Cortex of kidney (tissue), 1 donor: ENCODE measurements around the gene NEDD9.

ENCODE experiments used
- DNase-seq: peaks from one replicate; lab custom pipeline; 2025; lab: John Stamatoyannopoulos, UW

Gene NEDD9

GRCh38 chr6:11201772-11202512 lies 30.5 kb downstream of the NEDD9 start:
- no peak for DNase-seq

DNA sequence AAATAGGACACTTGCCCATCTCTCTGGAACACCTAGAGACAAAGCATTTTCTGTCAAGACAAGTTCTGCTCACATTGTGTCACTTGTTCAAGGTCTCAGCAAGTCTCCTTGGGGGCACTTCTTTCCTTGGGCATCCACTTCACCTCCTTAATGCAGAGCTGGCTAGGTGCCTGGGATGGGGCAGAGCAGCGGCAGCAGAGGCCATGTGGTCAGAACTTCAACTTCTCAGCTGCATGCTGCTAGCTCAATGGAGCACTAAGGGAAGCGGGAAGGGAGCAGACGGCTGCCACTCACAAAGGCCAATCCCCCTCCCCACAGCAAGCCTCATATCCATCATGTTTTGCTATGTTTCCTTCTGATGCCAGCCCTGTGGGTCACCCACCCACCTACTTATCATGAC lies 31.5 kb downstream of the NEDD9 start:
- DNase-seq = no peak

GRCh38 chr6:11200356-11200755 lies 32.1 kb downstream of the NEDD9 start:
- no peak for DNase-seq

DNA sequence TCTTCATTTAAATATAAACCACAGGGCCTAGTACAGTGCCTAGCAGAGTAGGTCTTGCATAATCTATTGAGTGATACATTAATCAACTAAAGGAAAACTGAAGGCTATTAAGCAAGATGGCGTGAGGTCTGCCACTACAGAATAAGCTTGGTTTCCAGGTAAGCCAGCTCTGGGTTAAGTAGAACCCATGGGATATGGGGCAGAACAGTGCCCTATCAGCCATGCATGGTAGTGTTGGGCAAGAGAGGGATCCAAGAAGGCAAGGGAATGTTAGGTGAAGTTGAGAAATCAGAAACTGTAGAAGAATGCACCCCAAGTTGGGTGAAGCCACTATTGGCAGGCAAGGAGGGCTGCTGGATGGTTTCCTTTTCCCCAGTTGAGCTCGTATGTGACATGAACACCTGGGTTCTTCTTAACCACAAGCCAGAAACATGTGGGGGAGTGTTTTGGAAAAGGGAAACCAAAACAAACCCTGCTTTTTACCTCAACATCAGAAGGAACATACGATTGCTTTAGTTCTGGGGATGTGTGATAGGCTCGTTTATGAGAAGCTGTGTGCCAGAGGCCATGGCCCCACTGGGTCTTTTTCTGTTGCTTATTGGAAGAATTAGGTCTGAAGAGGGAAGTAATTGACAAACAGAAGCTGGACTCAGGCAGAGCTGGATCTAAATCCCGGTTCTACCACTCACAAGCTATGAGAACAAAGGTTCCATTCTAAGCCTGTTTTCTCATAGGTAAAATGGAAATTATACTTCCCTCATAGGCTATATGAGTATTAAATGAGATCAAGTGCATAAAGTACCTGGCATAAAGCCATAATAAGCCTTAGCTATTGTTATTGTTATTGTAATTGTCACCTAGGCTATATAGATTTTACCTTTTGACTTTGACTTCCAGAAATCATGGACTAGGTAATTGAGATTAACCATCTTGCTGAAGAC lies 33.5 kb downstream of the NEDD9 start:
- DNase-seq = no peak

GRCh38 chr6:11197850-11198249 lies 34.6 kb downstream of the NEDD9 start:
- no peak for DNase-seq

DNA sequence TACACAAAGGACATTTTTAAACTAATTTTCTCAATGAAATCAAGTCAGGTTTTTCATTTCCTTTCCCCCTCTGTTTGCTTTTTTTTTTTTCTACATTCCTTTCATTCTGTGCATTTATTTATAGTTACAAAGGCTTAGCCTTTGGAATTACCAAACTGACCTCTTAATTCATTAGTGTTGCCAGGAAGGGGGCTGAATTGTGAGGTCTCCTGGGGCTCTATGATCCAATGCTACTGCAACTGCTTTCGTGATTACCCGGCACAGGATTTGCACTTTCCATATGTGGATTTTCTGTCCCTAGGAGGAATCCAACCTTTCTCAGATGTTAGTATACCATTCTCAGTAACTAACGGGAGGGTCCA lies 35.3 kb downstream of the NEDD9 start:
- no peak for DNase-seq

GRCh38 chr6:11196511-11197174 lies 35.8 kb downstream of the NEDD9 start:
- DNase-seq = no peak

GRCh38 chr6:11194356-11195218 lies 37.9 kb downstream of the NEDD9 start:
- DNase-seq = no peak

- no peak for DNase-seq
Observed at GRCh38 chr6:11193434-11193833, 39.0 kb downstream of the NEDD9 start.

DNA sequence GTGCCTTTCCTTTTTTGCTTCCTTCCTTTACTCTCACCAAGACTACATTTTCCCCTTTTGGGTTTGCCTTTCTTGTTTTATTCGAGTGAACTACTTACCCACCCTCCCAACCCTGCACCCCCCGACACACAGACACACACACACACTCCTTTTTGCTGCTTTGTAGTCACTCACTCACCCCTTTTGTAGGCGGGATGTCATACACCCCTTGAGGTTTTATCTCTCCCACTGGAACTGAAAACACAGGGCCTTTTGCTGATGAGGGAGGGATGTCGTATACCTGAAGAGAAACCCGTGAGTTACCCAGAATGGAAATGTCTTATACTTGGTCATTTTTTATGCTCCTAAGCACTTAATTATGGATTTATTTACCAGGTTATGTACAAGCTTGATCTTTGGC lies 40.3 kb downstream of the NEDD9 start:
- DNase-seq = no peak

GRCh38 chr6:11190625-11191245 lies 41.7 kb downstream of the NEDD9 start:
- no peak for DNase-seq

DNA sequence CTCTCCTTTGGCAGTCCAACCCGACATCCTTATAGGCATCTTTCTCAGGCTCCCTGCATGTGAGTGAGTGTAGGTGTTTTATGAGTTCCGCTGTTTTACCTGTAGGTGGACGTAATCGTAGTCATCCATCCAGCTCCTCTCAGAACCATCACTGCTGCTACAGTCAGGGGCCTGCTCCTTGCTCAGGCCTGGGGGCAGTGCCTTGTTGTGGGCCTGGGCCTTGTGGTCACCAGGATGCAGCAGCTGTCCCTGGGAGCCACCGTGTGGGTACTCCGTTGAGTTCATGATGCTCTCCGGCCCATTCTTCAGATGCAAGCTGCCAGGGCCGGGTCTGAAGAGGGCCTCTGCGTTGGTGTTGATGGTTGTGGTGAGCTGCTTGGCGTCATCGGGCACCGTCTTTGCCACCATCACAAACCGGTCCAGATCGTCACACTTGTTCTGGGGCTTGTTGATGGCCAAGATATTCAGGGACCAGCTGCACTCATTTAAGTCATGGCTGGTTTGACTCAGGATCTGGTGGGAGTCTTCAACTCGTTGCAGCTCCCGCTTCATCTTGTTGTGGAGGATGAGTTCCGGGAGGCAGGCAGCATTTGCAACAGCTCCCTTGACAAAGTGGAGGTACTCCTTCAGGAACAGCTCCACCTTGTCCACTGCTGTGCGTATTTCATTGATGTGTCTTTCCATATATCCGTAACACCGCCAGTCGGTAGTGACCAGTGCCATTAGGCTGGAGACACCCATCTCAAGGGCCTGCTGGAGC lies 42.4 kb downstream of the NEDD9 start:
- no peak for DNase-seq

DNA sequence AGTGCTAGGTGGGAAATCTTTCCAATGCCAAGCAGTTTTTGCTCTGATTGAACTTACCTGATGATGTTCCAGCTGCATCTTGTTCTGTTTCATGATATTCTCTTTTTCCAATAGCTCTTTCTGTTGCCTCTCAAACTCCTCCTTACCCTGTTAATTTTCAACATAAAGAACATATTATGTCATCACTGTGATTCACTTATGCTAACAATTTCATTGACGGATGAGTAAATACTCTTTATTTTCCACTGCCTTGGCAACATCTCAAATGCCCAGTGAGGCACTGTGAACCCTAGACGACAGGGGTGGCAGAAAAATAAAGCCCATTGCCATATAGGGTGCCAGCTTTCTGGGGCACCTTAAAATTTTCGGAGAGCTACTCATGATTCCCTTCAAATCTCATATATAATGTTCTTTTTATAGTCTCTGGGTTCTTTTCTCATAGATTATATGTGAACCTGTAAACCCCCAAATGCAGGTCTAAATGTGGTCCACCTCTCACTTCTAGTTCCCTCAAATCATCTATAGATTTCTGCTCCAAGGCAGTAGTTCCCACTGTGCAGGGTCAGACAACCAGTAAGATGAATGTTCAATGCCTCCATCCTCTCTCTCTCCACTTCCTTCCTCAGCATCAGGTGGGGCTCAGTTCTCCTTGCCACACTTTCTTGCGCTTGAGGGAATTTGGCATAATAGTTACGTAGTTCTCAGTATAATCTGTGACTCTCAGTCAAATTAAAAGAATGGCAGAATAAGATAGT lies 44.1 kb downstream of the NEDD9 start:
- DNase-seq = no peak

DNA sequence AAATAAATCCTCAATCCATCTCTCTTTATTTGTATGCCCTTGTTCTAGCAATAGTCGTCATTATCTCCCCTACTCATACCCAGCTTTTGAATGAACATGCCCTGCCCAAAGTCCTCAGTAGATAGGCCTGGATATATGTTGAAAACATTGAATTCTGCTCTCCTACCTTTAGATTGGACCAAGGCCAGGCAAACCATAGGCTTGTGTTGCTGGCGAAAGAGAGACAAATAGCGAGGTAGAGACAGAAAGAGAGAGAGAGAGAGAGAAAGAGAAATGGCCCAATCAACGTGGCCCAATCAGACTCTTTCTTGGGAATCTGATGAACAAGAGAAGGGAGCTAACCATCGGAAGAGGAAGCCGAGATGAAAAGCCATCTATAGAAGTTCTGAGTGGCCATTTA lies 45.2 kb downstream of the NEDD9 start:
- no peak for DNase-seq

GRCh38 chr6:11185204-11185842 lies 47.1 kb downstream of the NEDD9 start:
- DNase-seq = no peak

DNA sequence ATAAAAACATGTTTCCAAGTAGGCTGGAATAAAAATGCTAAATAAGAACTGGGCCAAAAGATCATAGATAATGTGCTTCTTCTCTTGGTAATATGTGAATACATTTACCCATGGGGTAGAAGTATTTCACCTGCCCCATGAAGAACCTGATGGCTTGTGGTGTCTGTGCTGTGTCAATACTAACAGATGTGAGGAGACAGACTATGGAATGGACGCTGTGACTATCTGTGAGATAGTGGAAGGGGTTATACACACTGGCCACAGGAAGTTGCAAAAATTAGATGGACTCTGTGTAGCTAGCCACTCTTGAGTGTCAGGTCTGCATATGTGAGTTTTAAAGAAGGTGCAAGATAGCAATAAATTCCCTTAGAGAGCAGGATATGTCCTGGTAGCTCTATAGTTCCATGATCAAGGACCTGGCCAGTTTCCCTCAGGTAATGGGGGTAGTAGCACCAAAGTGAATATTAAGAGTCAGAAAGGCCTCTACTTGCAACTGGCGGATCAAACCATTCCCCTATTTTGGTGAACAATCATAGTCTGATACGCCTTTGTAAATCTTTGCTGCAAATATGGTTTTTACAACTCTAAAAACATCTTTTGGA lies 48.6 kb downstream of the NEDD9 start:
- DNase-seq = no peak

DNA sequence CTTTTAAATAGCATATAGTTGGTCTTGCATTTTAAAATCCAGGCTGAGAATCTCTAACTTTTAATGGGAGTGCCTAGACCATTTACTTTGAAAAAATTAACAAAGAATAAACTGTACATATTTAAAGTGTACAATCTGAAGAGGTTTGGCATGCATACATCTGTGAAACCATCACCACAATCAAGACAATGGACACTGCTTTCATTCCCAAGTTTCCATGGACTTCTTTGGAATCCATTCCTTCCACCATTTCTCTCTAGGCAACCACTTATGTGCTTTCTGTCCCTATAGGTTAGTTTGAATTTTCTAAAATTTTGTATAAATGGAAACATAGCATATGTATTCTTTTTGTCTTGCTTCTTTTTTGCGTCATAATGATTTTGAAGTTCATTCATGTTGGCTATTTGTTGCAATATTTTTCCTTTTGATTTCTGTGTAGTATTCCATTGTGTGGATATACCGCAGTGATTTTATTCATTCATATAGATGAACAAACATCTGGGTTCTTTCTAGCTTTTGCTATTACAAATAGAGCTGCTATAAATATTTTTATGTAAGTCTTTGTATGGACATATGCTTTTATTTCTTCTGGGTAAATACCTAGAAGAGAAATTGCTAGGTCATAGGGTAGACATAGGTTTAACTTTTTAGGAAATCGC lies 50.9 kb downstream of the NEDD9 start:
- DNase-seq = no peak
